GM19467 (cell line): Measurements from ENCODE around the gene TESK1.

ENCODE experiments used
- ATAC-seq: cut with Tn5 transposase; IDR thresholded peaks from one replicate; pipeline ENCODE4 v1.9.1; 2021; ENCODE audit warnings: mild to moderate bottlenecking, moderate library complexity; ENCODE audit not compliant: unreplicated experiment

The TESK1 gene

GRCh38 chr9:35604578-35605350 is at the start of gene TESK1:
TSS of gene TESK1 (plus strand) at chr9:35605262. CDS start at chr9:35605620, 358 bp downstream.
- peak; percentile 41 for ATAC-seq

- no peak for ATAC-seq
Measured at GRCh38 chr9:35555881-35556280, 49.2 kb upstream of the TESK1 start.

GRCh38 chr9:35556776-35557175 is 48.3 kb upstream of the TESK1 start:
- no peak for ATAC-seq

GRCh38 chr9:35557320-35557719 is 47.7 kb upstream of the TESK1 start:
- ATAC-seq: no peak

DNA sequence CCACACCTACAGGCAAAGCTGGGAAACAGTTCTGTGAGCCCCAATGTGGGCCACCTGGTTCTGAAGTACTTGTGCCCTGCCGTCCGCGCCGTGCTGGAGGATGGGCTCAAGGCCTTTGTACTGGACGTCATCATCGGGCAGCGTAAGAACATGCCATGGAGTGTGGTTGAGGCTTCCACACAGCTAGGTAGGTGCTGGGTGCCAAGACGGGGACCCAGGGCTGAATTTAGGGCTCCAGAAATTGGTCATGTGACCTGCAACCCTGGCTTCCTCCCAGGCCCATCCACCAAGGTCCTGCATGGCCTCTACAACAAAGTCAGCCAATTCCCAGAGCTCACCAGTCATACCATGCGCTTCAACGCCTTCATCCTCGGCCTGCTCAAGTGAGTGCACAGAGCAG is 46.9 kb upstream of the TESK1 start:
- no peak for ATAC-seq

DNA sequence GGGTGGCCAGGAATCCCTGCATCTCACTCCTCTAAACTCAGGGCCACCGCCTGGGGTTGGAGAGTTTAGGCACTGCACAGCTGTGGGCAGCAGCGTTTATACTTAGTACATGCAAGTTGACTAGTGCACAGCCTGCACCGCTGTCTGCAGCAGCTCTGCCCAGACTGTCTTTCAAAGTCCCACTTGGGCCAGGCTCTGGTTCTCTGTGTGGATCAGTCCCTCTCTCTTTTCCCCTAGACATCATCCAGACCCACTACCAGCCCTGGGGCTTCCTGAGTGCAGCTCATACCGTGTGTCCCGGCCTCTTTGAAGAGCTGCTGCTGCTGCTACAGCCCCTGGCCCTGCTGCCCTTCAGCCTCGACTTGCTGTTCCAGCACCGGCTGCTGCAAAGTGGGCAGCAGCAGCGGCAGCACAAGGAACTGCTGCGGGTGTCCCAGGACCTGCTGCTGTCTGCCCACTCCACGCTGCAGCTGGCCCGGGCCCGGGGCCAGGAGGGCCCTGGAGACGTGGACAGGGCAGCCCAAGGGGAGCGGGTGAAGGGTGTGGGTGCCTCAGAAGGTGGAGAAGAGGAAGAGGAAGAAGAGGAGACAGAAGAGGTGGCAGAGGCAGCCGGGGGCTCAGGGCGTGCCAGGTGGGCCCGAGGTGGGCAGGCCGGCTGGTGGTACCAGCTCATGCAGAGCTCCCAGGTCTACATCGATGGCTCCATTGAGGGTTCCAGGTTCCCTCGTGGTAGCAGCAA is 45.1 kb upstream of the TESK1 start:
- ATAC-seq: no peak

DNA sequence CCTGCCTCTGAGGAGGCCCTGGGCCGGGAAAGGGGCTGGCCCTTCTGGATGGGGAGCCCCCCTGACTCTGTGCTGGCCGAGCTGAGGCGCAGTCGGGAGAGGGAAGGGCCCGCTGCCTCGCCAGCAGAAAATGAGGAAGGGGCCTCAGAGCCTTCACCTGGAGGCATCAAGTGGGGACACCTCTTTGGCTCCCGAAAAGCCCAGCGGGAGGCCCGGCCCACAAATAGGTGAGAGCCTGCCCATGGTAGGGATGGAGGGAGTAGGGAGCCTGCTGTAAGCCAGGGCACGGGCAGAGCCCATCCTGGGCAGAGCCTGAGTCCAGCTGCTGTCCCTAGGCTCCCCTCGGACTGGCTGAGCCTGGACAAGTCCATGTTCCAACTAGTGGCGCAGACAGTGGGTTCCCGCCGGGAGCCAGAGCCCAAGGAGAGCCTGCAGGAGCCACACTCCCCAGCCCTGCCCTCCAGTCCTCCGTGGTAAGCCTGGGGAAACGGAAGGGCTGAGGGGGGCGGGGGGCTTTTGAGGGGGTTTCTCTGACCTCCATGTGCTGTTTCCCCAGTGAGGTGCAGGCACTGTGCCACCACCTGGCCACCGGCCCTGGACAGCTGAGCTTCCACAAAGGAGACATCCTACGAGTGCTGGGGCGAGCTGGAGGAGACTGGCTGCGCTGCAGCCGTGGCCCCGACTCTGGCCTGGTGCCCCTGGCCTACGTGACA is 44.3 kb upstream of the TESK1 start:
- no peak for ATAC-seq

- no peak for ATAC-seq
Measured at GRCh38 chr9:35561468-35562261, 43.4 kb upstream of the TESK1 start.

GRCh38 chr9:35562895-35563780 is 41.9 kb upstream of the TESK1 start:
- ATAC-seq: no peak

GRCh38 chr9:35563791-35564197 is 41.3 kb upstream of the TESK1 start:
- ATAC-seq: no peak

- no peak for ATAC-seq
Measured at GRCh38 chr9:35564658-35565061, 40.4 kb upstream of the TESK1 start.

- ATAC-seq: no peak
Measured at GRCh38 chr9:35566417-35566816, 38.6 kb upstream of the TESK1 start.

DNA sequence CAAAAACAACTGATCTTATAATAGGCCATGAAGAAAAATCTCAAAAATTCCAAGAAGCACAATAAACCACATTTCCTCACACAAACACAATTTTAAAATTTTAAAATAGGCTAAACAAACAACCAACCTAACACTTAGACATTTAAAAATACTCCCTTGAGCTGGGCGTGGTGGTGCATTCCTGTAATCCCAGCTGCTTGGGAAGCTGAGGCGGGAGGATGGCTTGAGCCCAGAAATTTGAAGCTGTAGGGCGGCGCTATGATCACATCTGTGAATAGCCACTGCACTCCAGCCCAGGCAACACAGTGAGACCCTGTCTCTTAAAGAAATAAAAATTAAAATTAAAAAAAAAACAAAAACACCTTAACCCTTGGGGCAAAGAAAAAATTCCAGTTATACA is 36.9 kb upstream of the TESK1 start:
- no peak for ATAC-seq

GRCh38 chr9:35569206-35569605 is 35.9 kb upstream of the TESK1 start:
- peak; percentile 46 for ATAC-seq

GRCh38 chr9:35570709-35571504 is 34.2 kb upstream of the TESK1 start:
- ATAC-seq: no peak

DNA sequence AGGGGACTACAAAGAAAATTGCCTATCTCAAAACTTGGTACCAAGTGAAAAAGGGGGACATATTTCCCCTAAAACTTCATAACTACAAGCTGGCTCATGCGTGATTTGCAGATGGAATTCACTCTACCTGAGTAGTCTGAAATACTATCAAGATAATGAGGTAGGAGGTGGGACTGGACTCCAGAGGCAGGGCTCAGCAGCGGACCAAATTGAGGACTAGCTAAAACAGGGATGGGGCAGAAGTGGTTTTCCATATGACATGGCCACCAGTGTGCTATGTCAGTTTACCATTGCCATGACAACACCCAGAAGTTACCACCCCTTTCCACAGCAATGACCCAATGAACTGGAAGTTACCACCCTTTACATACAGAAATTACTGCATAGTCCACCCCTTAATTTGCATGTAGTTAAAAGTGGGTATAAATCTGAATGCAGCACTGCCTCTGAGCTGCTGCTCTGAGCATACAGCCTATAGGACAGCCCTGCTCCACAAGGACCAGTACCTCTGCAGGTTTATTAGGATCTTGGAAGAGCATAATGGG is 30.4 kb upstream of the TESK1 start:
- no peak for ATAC-seq

DNA sequence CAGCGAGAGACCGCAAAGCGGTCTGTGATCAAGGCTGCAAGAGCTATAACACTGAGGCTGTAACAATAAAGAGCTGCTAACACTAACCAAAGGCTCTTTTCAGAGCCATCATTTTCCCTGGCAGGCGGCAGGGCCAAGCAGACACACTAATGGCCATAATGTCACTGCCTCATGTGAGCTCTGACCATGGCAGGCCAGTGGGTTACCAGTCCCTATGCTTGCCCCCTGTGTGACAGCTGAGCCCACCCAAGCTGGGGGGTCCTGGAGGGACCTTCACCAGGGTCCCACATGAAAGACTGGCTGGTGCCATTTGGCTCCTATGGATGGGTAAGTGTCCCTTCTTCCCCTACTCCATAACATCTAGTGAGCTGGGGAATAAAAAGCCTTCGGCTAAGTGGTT is 29.6 kb upstream of the TESK1 start:
- ATAC-seq: no peak

DNA sequence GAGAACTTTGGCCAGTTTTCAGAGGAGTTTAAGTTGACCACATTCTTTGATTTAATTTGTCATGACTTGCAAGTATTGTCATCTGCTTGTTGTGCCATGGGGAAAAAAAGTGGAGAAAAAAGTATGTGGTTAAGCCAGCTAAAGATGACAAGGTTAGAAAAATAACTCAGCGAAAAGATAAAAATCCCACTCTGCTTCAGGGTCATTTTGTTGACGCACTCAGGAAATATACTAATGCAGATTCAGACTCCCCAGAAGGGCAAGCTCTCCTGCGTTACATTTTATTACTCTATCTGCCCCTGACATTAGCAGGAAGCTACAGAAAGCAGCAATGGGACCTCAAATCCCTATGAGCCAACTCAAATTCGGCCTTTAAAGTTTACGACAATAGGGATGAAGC is 27.6 kb upstream of the TESK1 start:
- no peak for ATAC-seq

- no peak for ATAC-seq
Measured at GRCh38 chr9:35579130-35579529, 25.9 kb upstream of the TESK1 start.
